GM18526 (cell line): ENCODE data around the gene CIC.

Source experiments
- POLR2A ChIP-seq: IDR thresholded peaks from 3 replicates; pipeline ENCODE4 v1.6.1; 2011; ENCODE audit not compliant: insufficient read length; ENCODE audit errors: extremely low read depth

CIC gene

DNA sequence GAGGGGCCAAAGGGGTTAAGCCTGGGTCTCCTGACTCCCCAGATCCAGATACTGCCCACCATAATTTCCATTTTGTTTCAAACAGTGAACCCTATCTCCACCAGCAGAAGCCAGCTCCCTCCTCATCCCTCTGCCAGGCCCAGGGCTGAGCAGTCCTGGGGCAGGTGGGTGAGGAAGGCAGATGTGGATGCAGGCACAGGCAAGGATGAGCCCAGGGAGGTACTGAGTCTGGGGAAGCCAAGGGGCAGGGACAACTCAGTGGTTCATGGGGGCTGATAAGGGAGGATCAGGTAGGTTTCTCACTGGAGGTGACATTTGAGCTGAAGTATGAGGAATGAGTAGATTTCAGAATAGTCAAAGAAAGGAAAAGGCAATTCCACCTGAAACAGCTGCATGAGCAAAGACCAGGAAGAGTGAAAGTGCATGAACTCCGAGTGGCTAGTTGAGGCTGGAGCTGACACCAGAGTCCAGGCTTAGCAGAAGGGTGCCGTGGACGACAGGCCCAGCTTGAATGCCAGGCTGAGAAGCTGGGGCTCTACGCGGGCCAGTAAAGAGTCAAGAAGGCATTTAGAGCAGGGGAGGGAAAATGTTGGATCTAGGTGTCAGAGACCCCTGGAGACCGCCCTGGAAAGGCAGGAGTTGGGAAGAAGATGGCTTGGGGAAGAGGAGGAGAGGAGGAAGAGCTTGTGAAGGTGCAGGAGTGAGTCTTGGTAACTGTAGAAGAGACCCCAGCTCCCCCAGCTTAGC lies 10.3 kb downstream of the CIC start:
- TF ChIP-seq POLR2A, result no peak

DNA sequence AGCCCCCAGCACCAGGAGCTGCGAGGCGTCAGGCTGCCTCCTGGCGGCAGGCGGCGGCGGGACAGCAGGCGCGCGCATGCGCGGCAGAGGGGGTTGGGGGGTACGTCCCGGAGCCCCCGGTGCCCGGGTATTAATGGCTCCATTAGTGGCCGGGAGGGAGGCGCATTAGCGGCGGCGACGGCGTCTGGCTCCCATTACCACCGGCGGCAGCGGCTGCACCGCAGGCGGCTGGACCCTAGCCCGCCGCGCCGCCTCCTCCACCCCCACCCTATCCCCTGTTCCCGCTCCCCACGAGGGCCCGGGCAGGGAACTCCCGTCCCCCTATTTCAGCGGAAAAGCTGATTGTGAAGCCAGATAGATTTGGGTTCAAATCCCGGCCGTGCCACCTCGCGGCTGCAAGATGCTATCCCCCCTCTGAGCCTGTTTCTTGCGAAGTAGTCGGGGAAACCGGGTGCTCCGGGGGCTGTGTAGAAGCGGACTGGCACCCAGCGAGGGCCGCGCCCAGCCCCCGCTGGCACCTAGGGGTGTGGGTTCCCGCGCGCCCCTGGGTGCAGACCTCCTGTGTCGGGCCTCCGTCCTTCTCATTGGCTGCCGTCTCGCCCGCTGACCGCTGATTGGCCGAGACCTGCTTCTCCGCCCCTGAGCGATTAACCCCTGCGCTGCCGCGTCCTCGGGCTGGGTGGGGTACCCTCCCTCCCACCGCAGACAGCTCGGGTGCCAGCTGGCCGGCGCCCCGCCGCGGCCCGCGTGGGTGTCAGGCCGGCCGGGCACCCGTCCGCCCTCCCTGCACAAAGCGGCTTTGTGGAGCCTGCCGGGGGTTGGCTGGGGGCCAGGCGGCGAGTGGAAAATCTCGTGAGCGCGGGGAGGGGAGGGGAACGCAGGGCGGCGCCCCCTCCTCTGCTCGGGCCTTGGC lies 11.1 kb downstream of the CIC start:
- peak; percentile 73 for TF ChIP-seq POLR2A

GRCh38 chr19:42280815-42281145 lies 11.7 kb downstream of the CIC start:
- TF ChIP-seq POLR2A, result no peak

DNA sequence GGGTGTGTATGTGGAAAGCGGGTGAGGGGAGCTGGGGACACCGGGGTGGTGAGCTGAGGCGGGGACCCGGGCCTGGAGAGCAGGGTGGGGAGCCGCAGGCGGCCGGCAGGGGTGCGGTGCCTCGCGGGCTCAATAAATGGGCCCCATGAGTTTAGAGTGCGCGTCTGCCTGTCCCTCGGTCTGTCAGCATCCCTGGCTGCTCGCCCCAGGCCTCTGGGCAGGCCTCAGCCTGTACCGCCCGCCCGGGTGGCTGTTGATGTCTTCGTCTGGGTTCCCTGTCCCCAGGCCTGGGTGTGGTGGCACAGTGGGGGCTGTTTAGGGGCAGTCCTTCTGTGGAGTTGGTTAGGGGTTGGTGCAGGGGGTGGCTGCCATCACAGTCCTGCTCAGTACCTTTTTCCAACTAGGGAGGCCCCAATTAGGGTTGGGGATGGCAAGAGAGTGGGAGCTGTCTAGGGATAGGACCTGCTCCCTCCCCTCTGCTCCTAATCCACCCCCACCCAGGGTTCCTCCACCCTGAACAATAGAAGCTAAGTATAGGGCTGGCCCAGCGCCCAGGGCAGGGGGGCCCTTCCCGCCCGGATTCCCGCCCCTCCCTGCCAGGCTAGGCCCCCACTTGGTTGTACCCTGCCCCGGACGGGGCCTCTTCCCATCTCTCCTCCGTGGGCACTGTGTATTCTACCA lies 12.2 kb downstream of the CIC start:
- TF ChIP-seq POLR2A, result no peak

- no peak for TF ChIP-seq POLR2A
These were observed 13.0 kb downstream of the CIC start for GRCh38 chr19:42281827-42282762.

DNA sequence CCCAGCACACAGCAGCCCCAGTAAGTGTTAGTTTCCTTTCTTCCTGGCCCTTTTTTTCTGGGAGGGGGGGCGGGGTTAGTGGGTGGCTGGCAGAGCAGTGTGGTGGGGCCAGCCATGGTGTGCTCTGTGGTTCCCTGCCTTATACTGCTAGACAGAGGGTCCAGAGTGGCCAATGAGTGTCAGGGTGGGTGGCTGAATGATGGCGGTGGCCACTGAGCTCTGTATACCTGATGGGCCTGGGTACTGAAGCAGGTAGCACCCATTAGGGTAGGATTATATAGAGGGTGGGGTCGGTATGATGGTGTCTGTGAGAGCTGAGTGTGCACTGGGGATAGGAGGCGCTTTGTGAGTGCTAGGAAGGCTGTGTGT lies 13.8 kb downstream of the CIC start:
- TF ChIP-seq POLR2A, result no peak

DNA sequence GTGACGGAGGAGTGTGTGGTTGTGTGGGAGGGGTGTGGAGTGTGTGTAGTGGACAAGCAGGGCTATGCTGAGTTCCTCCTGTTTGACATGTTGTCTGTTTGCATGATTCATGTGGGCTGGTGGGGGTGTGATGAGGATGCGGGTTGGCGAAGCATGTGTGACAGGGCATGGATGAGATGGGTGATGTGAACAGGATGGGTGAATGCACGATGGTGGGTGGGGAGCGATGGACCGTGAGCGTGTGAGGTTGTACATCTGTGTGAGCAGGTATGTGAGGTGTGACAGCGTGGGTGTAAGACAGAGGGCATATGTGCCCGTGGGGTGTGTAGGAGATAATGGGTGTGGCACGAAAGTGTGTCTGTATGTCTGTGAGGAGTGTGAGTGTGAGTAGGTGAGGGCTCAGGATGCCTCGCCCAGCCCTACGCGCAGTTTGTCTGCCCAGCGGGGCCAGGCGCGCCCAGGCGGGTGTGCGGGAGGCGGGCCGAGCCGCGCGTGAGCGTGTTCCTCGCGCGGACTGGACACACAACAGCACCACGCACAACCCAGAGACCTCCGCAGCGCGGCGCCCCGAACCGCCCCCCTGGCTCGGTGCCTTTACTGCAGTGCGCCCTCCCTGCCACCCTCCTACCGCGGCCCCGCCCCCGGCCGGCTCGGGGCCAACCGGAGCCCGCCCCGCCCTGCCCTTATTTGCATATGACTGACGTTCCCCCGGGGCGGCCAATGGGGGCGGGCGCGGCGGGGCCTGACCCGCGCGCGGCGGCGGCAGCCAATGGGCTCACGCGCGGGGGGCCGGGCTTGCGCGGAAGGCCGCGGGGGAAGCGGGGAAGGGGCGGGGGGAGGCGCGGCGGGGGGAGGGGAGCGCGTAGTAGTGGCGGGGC lies 14.4 kb downstream of the CIC start:
- TF ChIP-seq POLR2A, result peak; percentile 74

DNA sequence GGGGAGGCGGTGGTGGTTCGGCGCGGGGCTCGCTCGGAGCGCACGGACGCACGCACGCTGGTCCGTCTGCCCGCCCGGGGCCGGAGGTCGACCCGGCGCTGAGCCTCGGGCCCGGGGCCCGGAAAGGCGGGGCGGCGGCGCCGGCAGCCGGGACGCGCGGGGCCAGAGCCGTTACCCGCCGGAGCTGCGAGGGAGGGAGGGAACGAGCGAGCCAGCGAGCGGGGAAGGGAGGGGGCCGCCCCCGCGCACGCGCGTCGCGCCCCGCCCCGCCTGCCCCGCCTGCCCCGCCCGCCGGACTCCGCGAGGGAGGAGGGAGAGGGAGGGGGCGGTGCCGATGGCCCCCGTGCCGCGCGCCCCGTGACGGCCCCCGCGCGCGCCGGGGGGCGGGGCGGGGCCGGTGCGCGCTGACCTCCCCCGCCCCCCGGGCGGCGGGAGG lies 15.0 kb downstream of the CIC start:
- no peak for TF ChIP-seq POLR2A

DNA sequence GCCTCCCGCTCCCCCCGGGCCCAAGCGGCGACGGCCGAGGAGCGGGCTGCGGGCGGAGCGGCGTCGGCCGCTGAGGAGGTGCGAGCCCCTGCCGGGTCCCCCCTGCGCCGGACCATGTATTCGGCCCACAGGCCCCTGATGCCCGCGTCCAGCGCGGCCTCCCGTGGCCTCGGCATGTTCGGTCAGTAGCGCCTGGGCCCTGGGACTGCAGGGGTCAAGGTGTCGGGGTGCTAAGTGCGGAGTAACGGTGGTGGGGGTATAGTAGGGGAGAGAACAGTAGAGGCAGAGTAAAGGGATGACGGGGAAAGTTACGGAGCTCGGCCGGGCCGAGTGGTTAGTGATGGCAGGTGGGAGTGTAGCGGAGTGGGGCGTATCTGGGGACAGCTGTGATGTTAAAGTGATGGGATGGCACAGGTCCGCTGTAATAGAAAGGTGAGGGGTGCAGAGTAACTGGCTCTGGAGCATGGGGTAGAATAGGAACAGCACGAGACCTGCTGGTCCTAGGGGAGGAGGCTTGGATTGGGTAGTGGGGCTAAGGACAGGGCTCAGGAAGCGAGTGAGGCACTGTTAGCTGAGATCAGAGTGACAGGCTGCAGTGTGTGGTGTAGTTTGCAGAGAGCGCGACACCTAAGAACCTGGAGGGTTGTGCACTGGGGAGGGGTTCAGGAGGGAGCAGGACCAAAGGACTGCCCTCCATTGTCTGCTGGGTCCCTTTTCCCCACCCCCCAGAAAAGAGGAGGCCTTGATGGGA lies 15.7 kb downstream of the CIC start:
- no peak for TF ChIP-seq POLR2A

DNA sequence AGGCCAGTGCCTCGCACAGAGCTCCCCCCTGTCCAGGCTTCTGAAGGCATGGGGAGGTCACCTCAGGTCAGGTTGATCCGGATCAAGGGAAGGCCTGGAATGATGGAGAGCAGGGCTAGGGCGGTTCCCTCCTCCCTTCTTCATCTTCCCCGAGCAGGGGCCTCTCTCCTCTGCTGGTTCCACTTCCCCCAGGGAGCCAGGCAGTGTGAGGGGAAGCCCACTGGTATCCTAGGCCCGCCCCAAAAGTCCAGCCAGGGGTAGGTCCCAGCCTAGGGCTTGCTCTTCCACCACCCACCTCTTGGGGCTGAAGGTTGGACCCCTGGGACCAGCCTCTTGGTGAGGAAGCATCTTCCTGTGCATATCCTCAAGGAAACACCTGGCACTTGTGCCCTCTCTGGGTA lies 16.5 kb downstream of the CIC start:
- no peak for TF ChIP-seq POLR2A

- no peak for TF ChIP-seq POLR2A
These were observed 16.9 kb downstream of the CIC start for GRCh38 chr19:42285988-42286348.

- TF ChIP-seq POLR2A, result no peak
These were observed 17.4 kb downstream of the CIC start for GRCh38 chr19:42286349-42287016.
